Ascending aorta (tissue), 2 donors: ENCODE results near the gene GPATCH2. TPM values are rescaled to one million over a fixed set of nuclear protein-coding genes. Genes with fewer than 3 reads are reported as not detected.

Experiments
- DNase-seq, 2 donors: peaks; one replicate each; pipeline ENCODE4 v3.0.0-alpha.2; 2019; ENCODE audit warnings: low spot score in 2 of 2
- H3K27ac ChIP-seq, 2 donors: fragments of 200-600 bp; sonication (generic); one replicate each; pipeline ENCODE4 v1.5.1; 2016 to 2017; ENCODE audit warnings: mild to moderate bottlenecking in 1 of 2
- H3K27me3 ChIP-seq: fragments of 200-600 bp; sonication (generic); one replicate; pipeline ENCODE4 v1.5.1; 2017
- H3K36me3 ChIP-seq, 2 donors: fragments of 200-600 bp; sonication (generic); one replicate each; pipeline ENCODE4 v1.5.1; 2016
- H3K4me1 ChIP-seq, 2 donors: fragments of 200-600 bp; sonication (generic); one replicate each; pipeline ENCODE4 v1.5.1; 2016 to 2017; ENCODE audit warnings: mild to moderate bottlenecking in 1 of 2
- H3K4me3 ChIP-seq, 2 donors: fragments of 200-600 bp; sonication (generic); one replicate each; pipeline ENCODE4 v1.5.1; 2016 to 2017; ENCODE audit warnings: mild to moderate bottlenecking in 1 of 2
- H3K9me3 ChIP-seq, 2 donors: fragments of 200-600 bp; sonication (generic); one replicate each; pipeline ENCODE4 v1.5.1; 2016
- CTCF ChIP-seq, 3 experiments: fragments of 200-600 bp in 2 of 3; fragments of 450-650 bp in 1 of 3; sonication (generic) in 2 of 3; IDR thresholded peaks; one replicate each; pipeline ENCODE4 v1.5.1; 2016 to 2019; ENCODE audit warnings: antibody characterized with exemption in 3 of 3, mild to moderate bottlenecking in 1 of 3, moderate library complexity in 1 of 3
- intact Hi-C: fragments of 100-400 bp; cut with DNase I; formaldehyde crosslinking; loops from one replicate; pipeline ENCODE4 v1.15.1; 2023
- total RNA-seq: library from RNA; depleted of rRNA; stranded (reverse); fragments of >200 nt; gene quantifications from one replicate; pipeline ENCODE4 v1.1.0, GENCODE V29; 2016

Gene GPATCH2
- total RNA-seq, 1 donor from 2014 or later, result 3.8 TPM

- no peak for TF ChIP-seq CTCF (IDR thresholded peaks at IDR 0.05)
Measured at GRCh38 chr1:217577336-217577735, 53.6 kb downstream of the GPATCH2 start.

GRCh38 chr1:217574265-217574949 lies 56.5 kb downstream of the GPATCH2 start:
- TF ChIP-seq CTCF (IDR thresholded peaks at IDR 0.05), result no peak
- Histone ChIP-seq H3K36me3 (no peaks in the 10 kb centered on the region), H3K9me3 (no peaks in the 10 kb centered on the region), H3K4me3 (no peak overlapping the region), H3K4me1 (no peaks in the 10 kb centered on the region), H3K27ac (no peak overlapping the region), H3K27me3 (no peaks in the 10 kb centered on the region)
- intact Hi-C loops, result no loop called here
- DNase-seq, result no peak

More at GRCh38 chr1:217577336-217577735, 53.6 kb downstream of the GPATCH2 start:
- Histone ChIP-seq H3K27ac (no peak overlapping the region), H3K27me3 (no peaks in the 10 kb centered on the region), H3K36me3 (no peaks in the 10 kb centered on the region), H3K9me3 (no peaks in the 10 kb centered on the region), H3K4me1 (no peaks in the 10 kb centered on the region), H3K4me3 (no peak overlapping the region)
- intact Hi-C loops, result no loop called here
- DNase-seq, result no peak

GRCh38 chr1:217569021-217569420 lies 61.9 kb downstream of the GPATCH2 start:
- Histone ChIP-seq H3K27ac (no peak overlapping the region), H3K4me3 (no peak overlapping the region), H3K4me1 (no peaks in the 10 kb centered on the region), H3K27me3 (no peaks in the 10 kb centered on the region), H3K36me3 (no peaks in the 10 kb centered on the region), H3K9me3 (no peaks in the 10 kb centered on the region)
- intact Hi-C loops, result no loop called here
- DNase-seq, result no peak
- TF ChIP-seq CTCF (IDR thresholded peaks at IDR 0.05), result no peak

GRCh38 chr1:217568200-217568599 lies 62.7 kb downstream of the GPATCH2 start:
- H3K4me1 ChIP-seq, result no peaks in the 10 kb centered on the region
- H3K36me3 ChIP-seq, result no peaks in the 10 kb centered on the region
- H3K27me3 ChIP-seq, result no peaks in the 10 kb centered on the region
- H3K4me3 ChIP-seq, result no peak overlapping the region
- no peak overlapping the region for H3K27ac ChIP-seq
- no peak for DNase-seq
- intact Hi-C loops, result no loop called here
- H3K9me3 ChIP-seq, result no peaks in the 10 kb centered on the region
- TF ChIP-seq CTCF (IDR thresholded peaks at IDR 0.05), result no peak

- no peaks in the 10 kb centered on the region for H3K27me3 ChIP-seq
- no peak for DNase-seq
- H3K9me3 ChIP-seq, result no peaks in the 10 kb centered on the region
- no peaks in the 10 kb centered on the region for H3K4me1 ChIP-seq
- intact Hi-C loops, result no loop called here
- H3K4me3 ChIP-seq, result no peak overlapping the region
- no peaks in the 10 kb centered on the region for H3K36me3 ChIP-seq
- no peak overlapping the region for H3K27ac ChIP-seq
- no peak for TF ChIP-seq CTCF (IDR thresholded peaks at IDR 0.05)
Measured at GRCh38 chr1:217564833-217565232, 66.1 kb downstream of the GPATCH2 start.

- H3K9me3 ChIP-seq, result no peaks in the 10 kb centered on the region
- no peaks in the 10 kb centered on the region for H3K4me1 ChIP-seq
- H3K36me3 ChIP-seq, result no peaks in the 10 kb centered on the region
- no peaks in the 10 kb centered on the region for H3K27me3 ChIP-seq
- H3K4me3 ChIP-seq, result no peak overlapping the region
- DNase-seq, result no peak
- intact Hi-C loops, result no loop called here
- no peak overlapping the region for H3K27ac ChIP-seq
- TF ChIP-seq CTCF (IDR thresholded peaks at IDR 0.05), result no peak
Measured at GRCh38 chr1:217564207-217564606, 66.7 kb downstream of the GPATCH2 start.
